Astrocyte (in vitro differentiated cells and primary cell): ENCODE results near the gene MAP2K2. TPM values are rescaled to one million over a fixed set of nuclear protein-coding genes. Genes with fewer than 3 reads are reported as not detected.

Source experiments
- DNase-seq: peaks from one replicate; pipeline ENCODE4 v3.0.0-alpha.2; 2010; ENCODE audit warnings: low read depth
- FAIRE-seq: peaks from 2 replicates; lab custom pipeline; 2011; peaks lifted over from hg19 to GRCh38; lab: Jason Lieb, UNC
- H2AFZ ChIP-seq: 2 replicates; pipeline ENCODE4 v1.6.0; 2012; ENCODE audit warnings: low read depth, low read length, inconsistent platforms
- H3K27ac ChIP-seq: 2 replicates; pipeline ENCODE4 v1.5.1; 2011; ENCODE audit warnings: low read depth, low read length, inconsistent platforms
- H3K27me3 ChIP-seq: 2 replicates; pipeline ENCODE4 v1.6.0; 2011; ENCODE audit warnings: low read length, inconsistent platforms; ENCODE audit not compliant: insufficient read depth
- H3K36me3 ChIP-seq: 2 replicates; pipeline ENCODE4 v1.5.1; 2011; ENCODE audit warnings: low read length, inconsistent platforms; ENCODE audit not compliant: insufficient read depth
- H3K4me1 ChIP-seq: 2 replicates; pipeline ENCODE4 v1.5.1; 2011; ENCODE audit warnings: low read length, inconsistent platforms; ENCODE audit not compliant: insufficient read depth
- H3K4me2 ChIP-seq: 2 replicates; pipeline ENCODE4 v1.6.0; 2012; ENCODE audit warnings: low read length, inconsistent platforms
- H3K4me3 ChIP-seq: 2 replicates; pipeline ENCODE4 v1.5.1; 2011; ENCODE audit warnings: low read depth, mild to moderate bottlenecking, low read length, inconsistent platforms; ENCODE audit not compliant: insufficient read depth
- H3K79me2 ChIP-seq: 2 replicates; pipeline ENCODE4 v1.6.0; 2012; ENCODE audit warnings: mild to moderate bottlenecking, low read length, inconsistent platforms; ENCODE audit not compliant: insufficient read depth
- H3K9ac ChIP-seq: 2 replicates; pipeline ENCODE4 v1.6.0; 2012; ENCODE audit warnings: mild to moderate bottlenecking, low read length, inconsistent platforms
- H3K9me3 ChIP-seq: 2 replicates; pipeline ENCODE4 v1.5.1; 2012; ENCODE audit warnings: low read depth, mild to moderate bottlenecking, low read length, inconsistent platforms; ENCODE audit not compliant: insufficient read depth
- H4K20me1 ChIP-seq: 2 replicates; pipeline ENCODE4 v1.6.0; 2012; ENCODE audit warnings: low read length, inconsistent platforms; ENCODE audit not compliant: insufficient read depth
- H3K27ac Mint-ChIP-seq: one replicate; pipeline ENCODE4 v1.8.0; 2021; ENCODE audit warnings: mild to moderate bottlenecking, mixed read lengths; ENCODE audit not compliant: unreplicated experiment
- H3K27me3 Mint-ChIP-seq: one replicate; pipeline ENCODE4 v1.8.0; 2021; ENCODE audit warnings: low read depth, mixed read lengths; ENCODE audit not compliant: unreplicated experiment
- H3K36me3 Mint-ChIP-seq: one replicate; pipeline ENCODE4 v1.8.0; 2021; ENCODE audit warnings: low read depth, mixed read lengths; ENCODE audit not compliant: unreplicated experiment
- H3K4me1 Mint-ChIP-seq: one replicate; pipeline ENCODE4 v1.8.0; 2021; ENCODE audit warnings: low read depth, mixed read lengths; ENCODE audit not compliant: unreplicated experiment
- H3K4me3 Mint-ChIP-seq: one replicate; pipeline ENCODE4 v1.8.0; 2021; ENCODE audit warnings: mild to moderate bottlenecking, moderate library complexity, mixed read lengths; ENCODE audit not compliant: unreplicated experiment
- H3K9me3 Mint-ChIP-seq: one replicate; pipeline ENCODE4 v1.8.0; 2021; ENCODE audit warnings: mild to moderate bottlenecking, mixed read lengths; ENCODE audit not compliant: unreplicated experiment
- EZH2 ChIP-seq: IDR thresholded peaks from 2 replicates; pipeline ENCODE4 v1.6.1; 2012; ENCODE audit warnings: mild to moderate bottlenecking, low read length, inconsistent platforms; ENCODE audit not compliant: insufficient read depth
- total RNA-seq: library from RNA; stranded (reverse); gene quantifications from 2 replicates; pipeline ENCODE4 v1.2.1, GENCODE V29; 2021
- TF ChIP-seq, protein P1 (sequence below): IDR thresholded peaks from 2 replicates; pipeline ENCODE4 v1.5.1; 2011; ENCODE audit warnings: low read depth, mild to moderate bottlenecking, inconsistent platforms, low read length, moderate library complexity; ENCODE audit not compliant: insufficient read depth

The MAP2K2 gene
- total RNA-seq, 1 donor from 2014 or later: 190 TPM

DNA sequence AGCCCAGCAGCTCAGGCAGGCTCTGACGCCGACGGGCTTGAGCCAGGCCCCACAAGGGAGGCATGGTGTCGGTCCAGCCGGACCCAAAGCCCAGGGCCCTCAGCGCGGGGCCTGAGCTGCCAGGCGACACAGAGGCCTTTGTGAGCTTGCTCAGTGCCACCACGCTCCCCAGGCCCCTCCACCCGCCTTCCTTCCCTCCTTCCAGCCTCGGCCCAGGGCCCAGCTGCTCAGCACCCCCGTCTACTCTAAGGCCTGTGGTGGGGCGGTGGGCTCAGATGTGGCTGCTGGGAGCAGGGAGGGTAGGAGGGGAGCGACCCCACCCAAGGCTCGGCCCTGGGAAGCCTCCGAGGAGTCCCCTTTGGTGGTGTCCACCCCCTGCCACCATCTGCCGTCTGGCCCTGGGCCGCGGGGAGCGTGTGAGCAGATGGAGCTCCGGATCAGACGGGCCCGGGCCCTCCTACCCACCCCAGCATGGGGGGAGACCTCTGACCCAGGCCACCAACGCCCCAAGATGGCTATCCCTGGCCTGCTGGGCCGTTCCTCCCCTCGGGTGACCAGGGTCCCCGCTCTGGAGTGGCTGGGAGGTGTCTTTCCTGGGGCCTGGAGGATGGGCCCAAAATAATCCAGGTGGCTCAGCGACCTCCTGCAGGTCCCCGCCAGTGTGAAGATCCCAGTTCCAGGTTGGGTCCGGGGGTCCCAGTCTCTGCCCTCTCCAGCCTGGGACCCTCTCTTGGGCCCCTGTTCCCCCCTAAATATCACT is 65.0 kb downstream of the MAP2K2 start:
- DNase-seq (no peak), FAIRE-seq (no peak)
- no peak overlapping the region for H3K4me3 Mint-ChIP-seq
- Histone ChIP-seq H3K27me3 (no peaks in the 10 kb centered on the region), H3K27ac (peak overlapping the region; percentile 68), H4K20me1 (peaks cover 95% of the 10 kb centered on the region), H3K4me3 (no peak overlapping the region), H3K4me2 (peak overlapping the region; percentile 78), H3K79me2 (peaks cover 96% of the 10 kb centered on the region), H2AFZ (no peak overlapping the region), H3K9ac (peak overlapping the region; percentile 80), H3K36me3 (peaks cover under 1% of the 10 kb centered on the region), H3K4me1 (peaks cover 43% of the 10 kb centered on the region), H3K9me3 (no peaks in the 10 kb centered on the region)
- no peaks in the 10 kb centered on the region for H3K27me3 Mint-ChIP-seq
- no peak for TF ChIP-seq EZH2
- no peaks in the 10 kb centered on the region for H3K9me3 Mint-ChIP-seq
- peak overlapping the region; percentile 18 for H3K27ac Mint-ChIP-seq
- peaks cover 5% of the 10 kb centered on the region for H3K36me3 Mint-ChIP-seq
- H3K4me1 Mint-ChIP-seq: peaks cover 9% of the 10 kb centered on the region

DNA sequence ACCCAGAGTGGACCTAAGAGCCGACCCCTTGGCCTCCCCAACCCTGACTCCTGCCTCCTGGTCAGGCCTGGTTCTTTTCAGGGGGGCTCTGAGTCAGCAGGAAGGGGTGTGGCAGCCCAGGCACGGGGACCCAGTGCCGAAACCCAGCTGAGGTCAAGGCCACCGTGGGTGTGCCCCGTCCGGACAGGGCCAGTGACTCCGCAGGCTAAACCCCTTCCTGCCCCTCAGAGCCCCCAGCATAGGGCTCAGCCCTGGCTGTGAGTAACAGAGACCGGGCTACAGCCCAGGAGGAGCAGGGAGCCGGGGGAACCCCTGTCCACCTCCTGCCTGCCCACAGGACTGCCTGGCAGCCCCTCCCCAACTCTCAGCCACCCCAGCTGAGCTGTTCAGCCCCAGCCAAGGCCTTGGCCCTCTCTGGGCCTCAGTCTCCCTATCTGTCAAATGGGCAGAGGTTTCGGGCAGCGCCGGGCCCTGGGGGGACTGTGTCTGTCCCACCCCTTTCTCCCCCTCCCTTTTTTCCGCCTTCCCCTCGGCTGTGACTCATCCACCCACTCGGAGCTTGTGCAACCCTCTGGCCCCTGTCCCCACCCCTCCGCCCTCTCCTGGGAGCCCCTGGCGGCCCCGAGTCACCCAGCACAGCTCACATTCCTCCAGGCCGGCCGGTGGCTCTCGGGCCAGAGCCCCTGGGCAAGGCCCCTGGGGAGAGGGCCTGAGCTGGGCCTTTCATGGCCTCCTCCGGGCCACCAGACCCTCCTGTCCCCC is 65.8 kb downstream of the MAP2K2 start:
- peak overlapping the region; percentile 68 for H3K27ac ChIP-seq

DNA sequence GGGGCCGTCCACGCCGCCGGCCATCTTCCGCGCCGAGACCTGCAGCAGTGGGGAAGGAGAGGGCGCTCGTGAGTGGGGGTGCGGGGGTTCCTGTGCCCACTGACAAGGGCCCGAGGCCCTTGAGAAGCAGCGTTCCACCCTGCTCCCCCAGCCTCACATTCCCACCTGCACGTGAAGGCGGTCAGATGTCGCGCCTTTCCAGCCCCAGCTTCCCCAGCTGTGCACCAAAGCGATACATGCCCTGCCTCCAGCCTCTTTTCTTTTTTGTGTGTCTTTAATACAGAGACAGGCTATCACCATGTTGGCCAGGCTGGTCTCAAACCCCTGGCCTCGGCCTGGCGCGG is 68.7 kb downstream of the MAP2K2 start:
- TF ChIP-seq, protein P1, sequence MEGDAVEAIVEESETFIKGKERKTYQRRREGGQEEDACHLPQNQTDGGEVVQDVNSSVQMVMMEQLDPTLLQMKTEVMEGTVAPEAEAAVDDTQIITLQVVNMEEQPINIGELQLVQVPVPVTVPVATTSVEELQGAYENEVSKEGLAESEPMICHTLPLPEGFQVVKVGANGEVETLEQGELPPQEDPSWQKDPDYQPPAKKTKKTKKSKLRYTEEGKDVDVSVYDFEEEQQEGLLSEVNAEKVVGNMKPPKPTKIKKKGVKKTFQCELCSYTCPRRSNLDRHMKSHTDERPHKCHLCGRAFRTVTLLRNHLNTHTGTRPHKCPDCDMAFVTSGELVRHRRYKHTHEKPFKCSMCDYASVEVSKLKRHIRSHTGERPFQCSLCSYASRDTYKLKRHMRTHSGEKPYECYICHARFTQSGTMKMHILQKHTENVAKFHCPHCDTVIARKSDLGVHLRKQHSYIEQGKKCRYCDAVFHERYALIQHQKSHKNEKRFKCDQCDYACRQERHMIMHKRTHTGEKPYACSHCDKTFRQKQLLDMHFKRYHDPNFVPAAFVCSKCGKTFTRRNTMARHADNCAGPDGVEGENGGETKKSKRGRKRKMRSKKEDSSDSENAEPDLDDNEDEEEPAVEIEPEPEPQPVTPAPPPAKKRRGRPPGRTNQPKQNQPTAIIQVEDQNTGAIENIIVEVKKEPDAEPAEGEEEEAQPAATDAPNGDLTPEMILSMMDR: no peak
- Mint-ChIP-seq H3K4me3 (no peak overlapping the region), H3K27me3 (no peaks in the 10 kb centered on the region), H3K4me1 (peaks cover 26% of the 10 kb centered on the region), H3K27ac (no peak overlapping the region), H3K9me3 (no peaks in the 10 kb centered on the region), H3K36me3 (peaks cover 25% of the 10 kb centered on the region)
- Histone ChIP-seq H3K4me1 (peaks cover 37% of the 10 kb centered on the region), H3K9ac (no peak overlapping the region), H4K20me1 (peaks cover 92% of the 10 kb centered on the region), H2AFZ (no peak overlapping the region), H3K36me3 (peaks cover 17% of the 10 kb centered on the region), H3K4me3 (no peak overlapping the region), H3K9me3 (no peaks in the 10 kb centered on the region), H3K4me2 (no peak overlapping the region), H3K27ac (no peak overlapping the region), H3K27me3 (no peaks in the 10 kb centered on the region), H3K79me2 (peaks cover 95% of the 10 kb centered on the region)
- no peak for DNase-seq
- FAIRE-seq: no peak

More for the DNA sequence above, 65.8 kb downstream of the MAP2K2 start:
- H3K79me2 ChIP-seq: peaks cover 96% of the 10 kb centered on the region
- no peak for TF ChIP-seq EZH2
- TF ChIP-seq, protein P1: no peak
- no peak for FAIRE-seq
- H3K9me3 ChIP-seq: no peaks in the 10 kb centered on the region
- peak; percentile 76 for DNase-seq
- H4K20me1 ChIP-seq: peaks cover 95% of the 10 kb centered on the region
- peaks cover 8% of the 10 kb centered on the region for H3K36me3 ChIP-seq
- no peak overlapping the region for H2AFZ ChIP-seq
- Mint-ChIP-seq H3K27me3 (no peaks in the 10 kb centered on the region), H3K36me3 (peaks cover 12% of the 10 kb centered on the region), H3K9me3 (no peaks in the 10 kb centered on the region), H3K4me3 (no peak overlapping the region), H3K27ac (peak overlapping the region; percentile 75), H3K4me1 (peaks cover 14% of the 10 kb centered on the region)
- no peaks in the 10 kb centered on the region for H3K27me3 ChIP-seq
- H3K4me1 ChIP-seq: peaks cover 39% of the 10 kb centered on the region
- no peak overlapping the region for H3K4me3 ChIP-seq
- peak overlapping the region; percentile 78 for H3K4me2 ChIP-seq
- peak overlapping the region; percentile 80 for H3K9ac ChIP-seq
